TTC549 (cell line): ENCODE results near the gene PIK3CD.
"Not testable (repeated sequence)": the region's sequence is repeated elsewhere in the genome, so short reads cannot be mapped to it uniquely, and the experiment has no call there.

ENCODE experiments used
- FAIRE-seq: peaks from 2 replicates; lab custom pipeline; 2012; peaks lifted over from hg19 to GRCh38; lab: Jason Lieb, UNC

Gene PIK3CD

DNA sequence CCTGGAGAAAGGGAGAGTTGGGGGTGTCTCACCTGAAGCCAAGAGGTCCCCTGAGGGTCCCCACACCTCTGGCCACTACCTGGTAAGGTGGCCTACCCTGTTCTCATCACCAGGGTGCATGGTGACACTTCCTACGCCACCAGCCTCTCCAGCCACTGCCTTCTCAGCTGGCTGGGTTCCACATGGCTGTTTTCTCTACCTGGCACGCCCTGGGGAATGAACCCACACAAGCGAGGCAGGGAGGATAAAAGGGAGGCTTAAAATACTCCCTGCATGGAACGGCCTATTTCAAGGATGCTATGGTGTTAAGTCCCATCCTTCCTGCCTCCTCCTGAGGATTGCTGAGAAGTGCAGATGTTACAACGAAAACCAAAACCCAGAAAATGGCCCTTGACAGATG is 84.7 kb downstream of the PIK3CD start:
- no peak for FAIRE-seq

DNA sequence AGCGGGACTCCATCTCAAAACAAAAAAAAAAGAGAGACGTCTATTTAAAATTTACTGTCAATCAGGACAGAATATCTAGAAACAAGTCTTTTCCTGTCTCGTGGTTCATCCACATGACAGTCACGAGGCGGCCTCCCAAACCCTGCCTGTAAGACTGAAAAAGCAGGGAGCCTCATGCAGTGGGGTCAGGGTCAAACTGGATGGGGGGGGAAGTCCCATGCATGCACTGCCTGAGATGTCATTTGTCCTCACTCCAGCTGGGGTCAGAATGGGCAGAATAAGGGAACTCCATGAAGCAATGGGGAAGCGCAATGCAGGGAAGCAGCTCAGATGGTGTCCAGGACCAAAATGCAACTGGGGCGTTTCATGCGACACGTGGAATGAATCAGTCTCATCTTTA is 85.5 kb downstream of the PIK3CD start:
- no peak for FAIRE-seq

GRCh38 chr1:9737671-9738070 is 86.1 kb downstream of the PIK3CD start:
- no peak for FAIRE-seq

- FAIRE-seq: no peak
Observed at GRCh38 chr1:9744106-9744799, 92.7 kb downstream of the PIK3CD start.

GRCh38 chr1:9746211-9746610 is 94.7 kb downstream of the PIK3CD start:
- no peak for FAIRE-seq

DNA sequence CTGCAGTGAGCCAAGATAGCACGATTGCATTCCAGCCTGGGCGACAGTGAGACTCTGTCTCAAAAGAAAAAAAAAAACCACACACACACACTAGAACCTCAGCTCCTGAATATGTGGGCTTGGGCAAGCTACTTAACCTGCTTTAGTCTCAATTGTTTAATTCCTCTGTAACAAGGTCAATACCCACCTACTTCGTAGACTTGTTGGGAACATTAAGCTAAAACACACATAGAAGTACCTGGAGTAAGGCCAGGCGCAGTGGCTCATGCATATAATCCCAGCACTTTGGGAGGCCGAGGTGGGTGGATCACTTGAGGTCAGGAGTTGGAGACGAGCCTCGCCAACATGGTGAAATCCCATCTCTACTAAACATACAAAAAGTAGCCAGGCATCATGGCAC is 95.1 kb downstream of the PIK3CD start:
- FAIRE-seq: no peak

DNA sequence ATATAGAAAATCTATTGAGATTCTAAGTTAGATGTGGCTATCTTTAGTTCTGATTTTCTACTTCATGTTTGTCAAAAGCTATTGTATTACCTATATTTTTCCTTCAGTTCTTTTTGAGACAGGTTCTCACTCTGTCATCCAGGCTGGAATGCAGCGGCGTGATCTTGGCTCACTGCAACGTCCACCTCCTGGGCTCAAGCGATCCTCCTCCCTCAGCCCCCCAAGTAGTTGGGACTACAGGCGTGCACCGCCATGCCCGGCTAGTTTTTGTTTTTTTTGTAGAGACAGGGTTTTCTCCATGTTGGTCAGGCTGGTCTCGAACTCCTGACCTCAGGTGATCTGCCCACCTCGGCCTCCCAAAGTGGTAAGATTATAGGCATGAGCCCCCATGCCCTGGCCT is 96.9 kb downstream of the PIK3CD start:
- not testable (repeated sequence) for FAIRE-seq

DNA sequence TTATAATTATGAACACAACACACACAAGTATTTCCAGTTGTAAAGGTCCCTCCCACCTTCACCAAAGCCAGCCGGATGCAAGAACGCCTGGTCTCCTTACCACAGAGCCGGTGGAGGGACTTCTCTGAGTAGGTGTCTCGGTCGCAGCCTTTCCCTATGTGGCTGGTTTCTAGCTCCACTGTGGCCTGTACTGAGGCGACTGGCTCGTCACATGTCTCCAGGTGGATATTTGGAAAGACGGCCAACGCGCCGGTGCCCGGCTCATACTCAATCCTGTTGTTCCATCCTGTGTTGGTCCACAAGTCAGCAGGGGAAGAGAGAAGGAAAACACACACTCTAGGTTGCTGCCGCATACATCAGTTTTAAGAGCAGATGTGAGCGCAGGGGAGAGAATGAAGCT is 97.8 kb downstream of the PIK3CD start:
- no peak for FAIRE-seq

DNA sequence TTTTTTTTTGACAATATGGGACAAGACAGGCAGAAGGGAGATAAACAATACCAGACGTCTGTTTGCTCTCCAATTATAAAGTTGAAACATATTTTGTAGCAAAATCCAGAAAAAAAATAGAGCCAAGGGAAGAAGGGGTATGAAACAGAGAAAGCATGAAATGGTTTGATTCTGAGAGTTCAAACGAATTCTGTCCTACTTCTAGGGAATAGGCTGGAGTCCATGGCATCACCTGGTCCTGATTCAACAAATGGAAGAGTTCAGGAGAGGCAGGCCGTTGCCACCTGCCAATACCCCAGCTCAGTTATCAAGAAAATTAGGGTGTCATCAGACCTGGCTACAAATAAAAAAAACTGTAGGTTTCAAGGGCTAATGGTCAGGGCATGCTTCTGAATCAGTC is 100.4 kb downstream of the PIK3CD start:
- no peak for FAIRE-seq

- FAIRE-seq: no peak
Observed at GRCh38 chr1:9753121-9753531, 101.6 kb downstream of the PIK3CD start.

DNA sequence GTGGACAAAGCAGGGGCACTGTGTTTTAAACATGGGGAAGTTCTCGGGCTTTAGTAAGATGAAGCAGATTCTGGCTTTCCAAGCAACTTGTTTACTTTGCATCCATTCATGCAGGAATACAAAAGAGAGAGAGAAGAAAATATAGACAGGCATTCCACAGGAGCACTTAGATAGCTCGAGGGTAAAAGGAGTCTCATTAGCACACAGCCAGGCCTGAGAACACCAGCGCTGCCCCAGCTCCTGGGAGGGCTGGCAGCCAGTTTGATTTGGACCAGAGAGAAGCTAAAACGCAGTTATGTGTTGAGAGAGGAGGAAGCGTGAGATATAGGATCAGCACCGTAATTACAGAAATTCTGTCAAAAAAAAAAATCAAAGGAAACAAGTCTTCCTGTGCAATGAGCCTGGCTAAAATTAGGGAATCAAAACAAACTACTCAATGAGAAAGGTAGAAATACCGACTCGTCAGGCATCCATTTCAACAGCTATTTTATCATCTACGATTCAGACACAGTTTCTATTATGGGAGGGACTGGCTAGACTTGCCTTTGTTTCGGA is 104.0 kb downstream of the PIK3CD start:
- no peak for FAIRE-seq

DNA sequence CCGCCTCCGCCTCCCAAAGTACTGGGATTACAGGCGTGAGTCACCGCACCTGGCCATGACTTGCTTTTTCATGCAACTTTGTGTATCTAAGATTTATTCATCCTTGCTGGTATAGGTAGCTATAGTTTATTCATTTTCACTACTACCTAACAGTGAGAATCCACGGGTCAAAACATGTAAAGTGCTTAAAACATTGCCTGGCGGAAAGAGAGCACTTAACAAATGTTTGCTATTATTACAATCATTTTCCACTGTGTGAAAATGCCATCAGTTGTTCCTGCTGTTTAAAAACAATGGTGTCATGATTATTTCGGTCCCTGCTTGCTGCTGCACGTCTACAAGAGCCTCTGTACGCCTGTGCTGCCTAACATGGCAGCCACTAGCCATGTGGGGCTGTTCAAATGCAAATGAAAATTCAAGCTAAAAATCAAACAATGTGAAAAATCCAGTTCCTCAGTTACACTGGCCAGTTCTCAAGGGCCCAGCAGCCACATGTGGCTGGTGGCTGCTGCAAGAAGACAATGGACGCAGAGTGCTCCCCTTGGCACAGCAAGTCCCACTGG is 107.1 kb downstream of the PIK3CD start:
- no peak for FAIRE-seq

- FAIRE-seq: no peak
Observed at GRCh38 chr1:9759939-9760338, 108.4 kb downstream of the PIK3CD start.

DNA sequence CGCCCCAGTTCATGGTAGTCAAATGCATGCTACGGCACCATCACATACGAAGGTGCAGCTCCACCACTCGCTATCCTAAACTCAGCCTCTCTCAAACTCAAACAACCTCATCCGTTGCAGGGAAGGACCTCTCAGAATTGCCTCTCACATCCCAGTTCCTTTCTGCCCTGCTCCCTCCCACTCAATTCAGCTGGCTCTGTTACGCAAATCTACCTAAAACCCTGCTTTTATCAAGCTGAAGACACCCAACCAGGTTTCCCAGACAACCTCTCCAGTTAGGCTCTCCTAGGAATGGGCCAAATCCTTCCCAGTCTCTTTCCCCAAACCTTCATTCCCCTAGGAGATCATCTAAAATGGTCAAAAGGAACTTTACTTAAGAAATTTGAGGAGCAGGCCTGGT is 109.3 kb downstream of the PIK3CD start:
- no peak for FAIRE-seq

DNA sequence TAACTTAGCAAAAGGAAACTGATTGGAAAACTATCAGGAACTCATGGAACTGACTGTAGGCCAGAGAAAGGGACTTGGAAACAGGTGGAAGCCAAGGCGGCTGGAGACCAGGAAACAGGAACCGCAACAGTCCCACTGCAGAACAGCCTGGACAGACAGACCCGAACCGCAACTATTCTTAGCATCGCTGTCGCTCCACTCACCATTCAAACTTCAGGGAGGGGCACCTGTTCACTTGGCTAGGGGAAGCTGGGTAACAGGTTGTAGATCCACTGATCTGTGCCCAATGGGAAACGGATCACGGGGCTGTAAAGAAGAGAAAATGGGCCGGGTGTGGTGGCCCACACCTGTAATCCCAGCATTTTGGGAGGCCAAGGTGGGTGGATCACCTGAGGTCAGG is 110.3 kb downstream of the PIK3CD start:
- FAIRE-seq: no peak

DNA sequence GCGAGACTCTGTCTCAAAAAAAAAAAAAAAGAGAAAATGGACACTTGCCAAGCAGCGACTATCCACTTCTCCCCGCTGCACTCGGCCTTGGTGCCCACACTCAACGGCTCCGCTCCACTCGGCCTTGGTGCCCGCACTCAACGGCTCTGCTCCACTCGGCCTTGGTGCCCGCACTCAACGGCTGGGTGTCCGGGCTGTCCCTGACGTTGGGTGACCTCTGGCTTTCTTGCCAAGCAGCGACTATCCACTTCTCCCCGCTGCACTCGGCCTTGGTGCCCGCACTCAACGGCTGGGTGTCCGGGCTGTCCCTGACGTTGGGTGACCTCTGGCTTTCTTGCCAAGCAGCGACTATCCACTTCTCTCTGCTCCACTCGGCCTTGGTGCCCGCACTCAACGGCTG is 110.9 kb downstream of the PIK3CD start:
- FAIRE-seq: not testable (repeated sequence)

DNA sequence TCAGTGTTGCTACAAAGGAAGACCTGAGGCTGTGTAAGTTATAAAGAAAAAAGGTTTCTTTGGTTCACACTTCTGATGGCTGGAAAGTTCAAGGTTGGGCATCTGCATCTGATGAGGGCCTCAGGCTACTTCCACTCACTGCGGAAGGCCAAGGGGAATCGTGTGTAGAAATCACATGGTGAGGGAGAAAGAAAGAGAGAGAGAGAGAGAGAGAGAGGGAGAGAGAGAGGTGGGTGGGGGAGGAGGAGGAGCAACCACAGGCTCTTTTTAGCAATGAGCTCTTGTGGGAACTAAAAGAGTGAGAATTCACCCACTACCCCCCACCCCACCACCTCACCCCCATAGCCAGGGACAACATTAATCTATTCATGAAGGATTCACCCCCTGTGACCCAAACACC is 112.4 kb downstream of the PIK3CD start:
- no peak for FAIRE-seq

DNA sequence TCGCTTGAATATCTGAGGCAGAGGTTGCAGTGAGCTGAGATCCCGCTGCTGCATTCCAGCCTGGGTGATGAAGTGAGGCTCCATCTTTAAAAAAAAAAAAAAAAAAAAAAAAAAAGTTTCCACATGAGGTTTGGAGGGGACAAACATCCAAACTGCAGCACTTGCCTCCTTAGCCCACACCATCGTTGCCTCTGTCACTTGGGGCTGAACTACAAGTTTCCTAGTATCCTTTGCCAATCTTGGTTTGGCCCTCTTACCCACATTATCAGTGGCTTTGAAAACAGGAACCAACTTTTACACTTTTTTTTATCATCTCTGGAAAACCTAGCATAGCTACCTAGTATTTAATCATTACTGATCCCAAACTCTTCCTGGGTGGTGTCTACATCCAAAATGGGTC is 113.0 kb downstream of the PIK3CD start:
- FAIRE-seq: no peak

DNA sequence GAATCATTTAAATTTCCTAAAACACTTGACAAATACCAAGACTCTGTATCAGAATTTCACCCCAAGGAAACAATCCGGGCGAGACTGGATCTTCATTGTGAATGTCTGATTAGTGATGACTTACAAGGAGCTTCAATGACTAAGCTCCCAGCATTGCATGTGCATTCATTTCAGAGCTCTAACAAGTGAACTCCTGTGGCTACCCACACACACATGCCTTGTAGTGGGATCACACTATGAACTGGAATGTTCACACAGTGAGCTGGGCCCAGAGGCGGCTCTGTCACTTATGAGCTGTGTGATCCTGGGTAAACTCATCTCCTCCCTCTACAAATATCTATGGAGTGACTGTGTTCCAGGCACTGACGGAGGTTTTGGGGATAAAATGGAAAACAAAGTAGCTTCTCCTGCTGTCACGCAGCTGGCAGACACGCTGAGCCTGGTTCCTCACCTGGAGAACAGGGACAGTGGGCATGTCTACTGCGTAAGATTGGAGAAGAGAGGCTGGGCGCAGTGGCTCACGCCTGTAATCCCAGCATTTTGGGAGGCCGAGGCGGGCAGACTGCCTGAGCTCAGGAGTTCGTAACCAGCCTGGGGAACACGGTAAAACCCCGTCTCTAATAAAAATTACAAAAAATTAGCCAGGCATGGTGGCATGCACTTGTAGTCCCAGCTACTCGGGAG is 115.4 kb downstream of the PIK3CD start:
- no peak for FAIRE-seq

- no peak for FAIRE-seq
Observed at GRCh38 chr1:9767964-9768668, 116.6 kb downstream of the PIK3CD start.

DNA sequence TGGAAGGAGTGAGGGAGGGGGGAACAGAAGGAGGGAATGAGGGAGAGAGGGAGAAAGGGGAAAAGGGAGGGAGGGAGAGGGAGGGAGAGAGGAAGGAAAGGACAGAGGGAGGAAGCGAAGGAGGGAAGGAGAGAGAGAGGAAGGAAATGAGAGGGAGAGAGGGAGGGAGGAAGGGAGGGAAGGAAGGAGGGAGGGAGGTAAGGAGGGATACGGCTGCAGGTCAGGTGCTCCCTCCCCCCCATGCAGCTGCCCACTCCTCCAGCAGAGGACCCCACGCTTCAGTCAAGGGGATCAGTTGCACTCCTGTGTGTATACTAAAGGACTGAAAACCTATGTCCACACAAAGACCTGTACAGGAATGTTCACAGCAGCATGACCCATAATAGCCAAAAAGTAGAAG is 117.5 kb downstream of the PIK3CD start:
- no peak for FAIRE-seq

DNA sequence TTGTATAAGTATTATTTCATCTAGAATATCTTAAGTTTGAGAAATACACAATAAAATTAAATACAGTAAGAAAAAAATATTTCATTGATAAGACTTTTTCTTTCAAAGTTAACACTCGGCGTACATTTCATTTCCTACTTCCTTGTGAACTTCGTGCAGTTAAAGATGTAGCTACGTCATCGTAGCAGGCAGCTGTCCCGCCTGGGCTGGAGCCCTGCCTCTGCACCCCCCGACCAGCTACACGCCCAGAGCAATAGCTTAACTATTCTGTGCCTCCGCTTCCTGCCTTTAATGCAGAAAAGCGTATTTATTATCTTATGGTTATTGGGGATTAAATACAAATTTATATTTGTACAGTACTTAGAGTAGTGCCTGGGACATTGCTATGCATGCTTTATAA is 118.8 kb downstream of the PIK3CD start:
- FAIRE-seq: no peak
